Vagina (tissue), 2 donors: ENCODE results near the gene ZBTB47. TPM values are rescaled to one million over a fixed set of nuclear protein-coding genes. Genes with fewer than 3 reads are reported as not detected.

Source experiments
- DNase-seq, 2 donors: peaks; one replicate each; pipeline ENCODE4 v3.0.0-alpha.2; 2017; ENCODE audit errors: extremely low spot score in 2 of 2
- H3K27ac ChIP-seq: fragments of 200-600 bp; sonication (generic); one replicate; pipeline ENCODE4 v1.5.1; 2019
- H3K27me3 ChIP-seq: fragments of 200-600 bp; sonication (generic); one replicate; pipeline ENCODE4 v1.5.1; 2019
- H3K36me3 ChIP-seq, 2 donors: fragments of 200-600 bp; sonication (generic); one replicate each; pipeline ENCODE4 v1.5.1; 2017 to 2019
- H3K4me1 ChIP-seq: fragments of 200-600 bp; sonication (generic); one replicate; pipeline ENCODE4 v1.5.1; 2019
- H3K4me3 ChIP-seq, 2 donors: fragments of 200-600 bp; sonication (generic); 1 replicate in 1 of 2; 2 replicates in 1 of 2; pipeline ENCODE4 v1.5.1; 2016 to 2019
- H3K9me3 ChIP-seq: fragments of 200-600 bp; sonication (generic); one replicate; pipeline ENCODE4 v1.5.1; 2019
- CTCF ChIP-seq, 3 experiments: fragments of 450-650 bp in 2 of 3; fragments of 200-600 bp in 1 of 3; sonication (generic) in 1 of 3; IDR thresholded peaks; one replicate each; pipeline ENCODE4 v1.5.1; 2017 to 2019; ENCODE audit warnings: antibody characterized with exemption in 3 of 3, mild to moderate bottlenecking in 2 of 3, moderate library complexity in 2 of 3
- POLR2A ChIP-seq, 2 donors: fragments of 450-650 bp; IDR thresholded peaks; one replicate each; pipeline ENCODE4 v1.6.1; 2017; ENCODE audit warnings: antibody characterized with exemption in 2 of 2, mild to moderate bottlenecking in 2 of 2, moderate library complexity in 2 of 2
- POLR2AphosphoS5 ChIP-seq, 2 donors: sonication (generic); formaldehyde crosslinking; IDR thresholded peaks; one replicate each; pipeline ENCODE4 v1.9.0; 2017; ENCODE audit warnings: antibody characterized with exemption in 2 of 2, mild to moderate bottlenecking in 2 of 2, low read depth in 1 of 2; ENCODE audit not compliant: insufficient read depth in 1 of 2
- intact Hi-C: fragments of 100-400 bp; cut with DNase I; formaldehyde crosslinking; loops from one replicate; pipeline ENCODE4 v1.15.1; 2023
- total RNA-seq: library from RNA; depleted of rRNA; stranded (reverse); fragments of >200 nt; gene quantifications from one replicate; pipeline ENCODE4 v1.2.3, GENCODE V29; 2016

Gene ZBTB47
- total RNA-seq, 1 donor from 2014 or later: 47.9 TPM

DNA sequence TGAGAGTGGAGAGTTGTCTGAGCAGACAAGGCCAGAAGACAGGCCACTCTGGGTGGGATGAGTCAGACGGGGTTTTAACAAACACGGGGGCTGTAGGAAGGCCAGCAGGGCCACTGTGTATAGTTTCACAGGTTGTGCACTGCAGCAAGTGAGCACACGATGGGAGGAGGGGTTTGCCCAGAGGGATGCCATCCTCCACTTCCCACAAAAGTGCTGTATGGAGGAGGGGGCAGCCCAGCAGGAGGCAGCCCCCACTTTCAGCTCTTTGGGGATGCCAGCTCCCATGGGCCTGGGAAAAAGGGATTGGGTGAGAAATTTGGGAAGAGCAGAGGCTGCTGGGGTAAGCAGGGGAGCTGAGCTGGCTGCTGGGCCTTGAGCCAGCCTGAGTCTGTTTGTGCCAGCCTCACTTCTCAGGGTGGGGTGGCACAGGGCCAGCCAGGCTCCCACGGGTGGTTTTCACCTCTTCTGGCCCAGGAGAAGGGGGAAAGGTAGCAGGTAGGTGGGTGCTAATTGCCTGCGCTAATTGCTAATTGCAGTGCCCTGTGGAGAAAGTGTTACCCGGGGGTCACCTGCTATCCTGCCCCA is 6.7 kb downstream of the ZBTB47 start:
- Histone ChIP-seq H3K4me3 (no peak overlapping the region), H3K27me3 (no peaks in the 10 kb centered on the region), H3K27ac (peak overlapping the region; percentile 44), H3K4me1 (peaks cover 43% of the 10 kb centered on the region), H3K9me3 (no peaks in the 10 kb centered on the region), H3K36me3 (peaks cover 0 to 7% of the 10 kb centered on the region in 2 donors)
- no peak for TF ChIP-seq CTCF (IDR thresholded peaks at IDR 0.05)
- TF ChIP-seq POLR2AphosphoS5 (IDR thresholded peaks at IDR 0.05; ENCODE audit: insufficient read depth in 1 of 2, low read depth in 1 of 2): no peak
- TF ChIP-seq POLR2A (IDR thresholded peaks at IDR 0.05): no peak
- intact Hi-C loops: no loop called here
- DNase-seq: no peak

GRCh38 chr3:42660898-42661297 is 7.4 kb downstream of the ZBTB47 start:
- Histone ChIP-seq H3K27me3 (no peaks in the 10 kb centered on the region), H3K4me1 (peaks cover 43% of the 10 kb centered on the region), H3K4me3 (no peak overlapping the region), H3K27ac (no peak overlapping the region), H3K36me3 (peaks cover 0 to 7% of the 10 kb centered on the region in 2 donors), H3K9me3 (no peaks in the 10 kb centered on the region)
- intact Hi-C loops: no loop called here
- peak in 1 of 2 donors; percentile 86 for DNase-seq
- no peak for TF ChIP-seq POLR2A (IDR thresholded peaks at IDR 0.05)
- TF ChIP-seq CTCF (IDR thresholded peaks at IDR 0.05): no peak
- no peak for TF ChIP-seq POLR2AphosphoS5 (IDR thresholded peaks at IDR 0.05; ENCODE audit: insufficient read depth in 1 of 2, low read depth in 1 of 2)

GRCh38 chr3:42661593-42662022 is 8.1 kb downstream of the ZBTB47 start:
- H3K36me3 ChIP-seq: peaks cover 0 to 7% of the 10 kb centered on the region in 2 donors
- DNase-seq: peak; percentile 78 to 92
- no peaks in the 10 kb centered on the region for H3K27me3 ChIP-seq
- intact Hi-C loops: no loop called here
- H3K9me3 ChIP-seq: no peaks in the 10 kb centered on the region
- no peak for TF ChIP-seq POLR2A (IDR thresholded peaks at IDR 0.05)
- TF ChIP-seq POLR2AphosphoS5 (IDR thresholded peaks at IDR 0.05; ENCODE audit: insufficient read depth in 1 of 2, low read depth in 1 of 2): no peak
- TF ChIP-seq CTCF (IDR thresholded peaks at IDR 0.05): no peak
- peaks cover 43% of the 10 kb centered on the region for H3K4me1 ChIP-seq
- no peak overlapping the region for H3K4me3 ChIP-seq
- H3K27ac ChIP-seq: no peak overlapping the region

DNA sequence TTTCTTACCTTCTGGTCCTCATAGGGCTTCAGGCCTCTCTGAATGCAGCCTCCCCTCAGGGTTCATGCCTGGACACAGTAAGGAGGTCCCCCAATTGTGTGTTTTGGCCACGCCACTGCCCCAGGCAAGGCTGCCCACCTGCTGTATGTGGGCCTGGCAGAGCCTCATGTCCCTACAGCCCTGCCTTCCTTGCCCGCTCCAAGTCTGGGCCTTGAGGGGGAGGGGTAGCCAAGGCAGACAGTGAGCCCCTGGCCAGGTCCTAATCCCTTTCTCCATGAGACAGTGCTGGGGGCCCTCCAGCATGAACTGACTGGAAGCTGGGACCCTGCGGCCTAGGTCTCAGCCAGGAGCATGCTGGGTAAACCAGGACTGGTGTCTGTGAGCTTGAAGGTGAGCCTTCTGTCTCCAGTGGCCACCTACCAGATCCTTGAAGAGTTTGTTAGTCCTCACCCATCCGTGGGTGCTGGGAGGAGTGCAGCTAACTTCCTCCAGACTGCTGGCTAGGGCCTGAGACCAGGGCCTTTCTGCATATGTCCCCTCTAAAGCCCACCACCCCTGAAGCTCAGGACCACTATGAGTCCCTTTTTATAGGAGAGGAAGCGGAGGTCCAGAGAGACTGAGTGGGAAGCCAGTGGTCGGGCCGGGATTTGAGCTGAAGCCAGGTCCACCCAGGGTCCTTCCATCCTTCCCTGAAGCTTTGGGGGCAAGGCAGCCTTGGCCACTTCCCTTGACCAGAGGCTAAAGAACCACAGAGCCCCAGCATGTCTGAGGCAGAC is 8.7 kb downstream of the ZBTB47 start:
- TF ChIP-seq CTCF (IDR thresholded peaks at IDR 0.05) (no peak), POLR2AphosphoS5 (IDR thresholded peaks at IDR 0.05; ENCODE audit: insufficient read depth in 1 of 2, low read depth in 1 of 2) (no peak), POLR2A (IDR thresholded peaks at IDR 0.05) (no peak)
- peaks cover 43% of the 10 kb centered on the region for H3K4me1 ChIP-seq
- peak; percentile 74 to 88 for DNase-seq

More for the DNA sequence above, 8.7 kb downstream of the ZBTB47 start:
- H3K9me3 ChIP-seq: no peaks in the 10 kb centered on the region
- no peak overlapping the region for H3K27ac ChIP-seq
- intact Hi-C loops: no loop called here
- no peak overlapping the region for H3K4me3 ChIP-seq
- no peaks in the 10 kb centered on the region for H3K27me3 ChIP-seq
- H3K36me3 ChIP-seq: peaks cover 0 to 7% of the 10 kb centered on the region in 2 donors
